ENCODE data around the gene CALM3.
A peak's percentile ranks its signal among the peaks of the same experiment; 100 is the strongest.

The CALM3 gene

DNA sequence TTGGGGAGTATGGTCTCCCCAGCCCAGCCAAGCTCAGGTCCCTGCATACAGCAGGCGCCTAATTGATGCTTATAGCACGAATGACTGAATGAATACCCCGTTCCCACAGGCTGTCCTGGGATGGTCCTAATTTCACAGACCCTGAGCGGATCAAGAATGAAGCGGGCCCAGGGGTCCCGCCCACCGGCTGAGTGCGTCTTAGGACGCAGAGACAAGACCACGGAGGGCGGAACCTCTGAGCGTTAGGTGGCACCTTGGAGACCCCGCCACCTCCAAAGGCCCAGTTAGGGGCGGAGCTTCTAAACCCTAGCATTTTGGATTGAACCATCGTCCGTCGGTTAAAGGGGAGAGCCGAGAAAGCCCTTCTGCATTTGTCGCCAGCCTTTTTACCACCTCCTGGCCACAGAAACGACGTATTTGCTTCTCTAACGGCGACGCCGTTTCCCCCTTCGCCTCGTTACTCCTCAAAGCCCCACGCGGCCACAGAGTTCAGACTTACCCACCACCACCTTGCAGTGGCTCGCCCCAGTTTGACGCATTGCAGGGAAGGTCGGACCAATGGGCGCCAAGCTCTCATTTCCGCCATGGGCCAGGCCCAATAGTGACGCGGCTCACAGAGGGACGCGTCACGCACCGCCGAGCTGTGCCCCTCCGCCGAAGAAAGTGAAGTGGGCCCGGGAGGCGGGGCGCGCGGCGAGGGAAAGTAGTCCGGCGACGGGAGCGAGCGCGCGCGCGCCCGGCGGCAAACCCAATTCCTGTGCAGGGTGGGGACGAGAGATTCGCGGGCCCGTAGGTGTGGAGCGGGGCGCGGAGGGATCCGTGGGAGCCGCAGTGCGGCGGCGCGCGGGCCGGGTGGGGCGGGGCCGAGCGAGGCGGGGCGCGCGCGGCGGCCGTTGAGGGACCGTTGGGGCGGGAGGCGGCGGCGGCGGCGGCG is 479 bp upstream of the CALM3 start:
- DNase-seq (ENCODE audit: low spot score) = peak; percentile 97

DNA sequence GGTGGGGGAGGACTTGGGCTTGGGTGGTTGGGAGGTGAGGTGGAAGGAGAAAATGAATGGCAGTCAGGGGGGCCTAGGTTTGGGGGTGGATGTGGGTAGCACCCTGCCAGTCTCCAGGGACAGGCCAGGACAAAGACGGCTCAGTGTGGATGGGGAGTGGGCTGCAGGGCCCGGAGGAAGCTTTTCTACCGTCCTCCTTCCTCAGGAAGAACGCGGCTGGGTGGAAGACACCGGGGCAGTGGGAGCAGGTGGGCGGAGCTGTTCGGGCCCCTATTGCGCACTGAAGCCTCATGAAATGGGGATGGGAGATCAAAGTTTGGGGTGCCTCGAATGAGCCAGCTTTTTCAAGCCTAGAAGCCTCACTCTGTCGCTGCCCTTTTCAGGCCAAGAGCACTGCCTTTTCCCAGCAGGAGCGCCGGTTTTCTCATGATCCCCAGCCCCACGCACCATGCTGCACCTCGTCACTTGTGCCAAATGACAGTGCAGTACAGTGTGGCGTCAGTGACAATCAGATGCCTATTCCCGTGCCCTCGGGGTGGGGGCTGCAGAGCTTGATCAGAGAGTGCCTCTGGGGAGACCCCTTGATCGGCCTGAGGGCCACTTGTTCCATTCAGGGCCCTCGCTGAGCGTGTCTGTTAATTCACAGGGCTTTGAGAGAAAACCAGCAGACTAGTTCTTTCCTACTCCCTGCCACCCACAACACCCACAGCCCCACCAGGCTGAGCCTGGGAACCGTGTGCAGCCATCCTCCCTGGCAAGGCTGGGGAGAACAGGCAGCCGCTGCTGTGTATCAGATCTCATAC is 1.5 kb downstream of the CALM3 start:
- peak; percentile 32 for DNase-seq (ENCODE audit: low spot score)

DNA sequence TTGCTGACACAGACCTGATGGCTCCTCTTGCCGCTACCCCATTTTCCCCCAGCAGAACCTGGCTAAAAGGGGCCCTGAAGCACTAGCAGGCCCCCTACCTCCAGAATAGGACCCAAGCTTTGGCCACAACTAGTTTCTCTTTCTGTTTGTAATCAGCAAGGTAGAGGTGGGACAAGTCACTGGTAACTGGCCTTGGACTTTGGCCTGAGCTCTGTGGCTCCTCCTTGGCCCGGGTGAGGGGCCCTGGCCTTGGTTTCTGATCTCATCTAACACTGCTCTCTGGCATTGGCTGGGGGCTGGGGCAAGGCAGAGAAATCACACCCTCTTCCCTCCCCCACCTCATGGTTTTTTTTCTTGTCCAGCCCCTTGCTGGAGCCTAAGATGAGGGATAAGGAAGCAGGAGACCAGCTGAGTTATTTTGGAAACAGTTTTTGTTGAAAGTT is 2.1 kb downstream of the CALM3 start:
- peak; percentile 11 for DNase-seq (ENCODE audit: low spot score)

DNA sequence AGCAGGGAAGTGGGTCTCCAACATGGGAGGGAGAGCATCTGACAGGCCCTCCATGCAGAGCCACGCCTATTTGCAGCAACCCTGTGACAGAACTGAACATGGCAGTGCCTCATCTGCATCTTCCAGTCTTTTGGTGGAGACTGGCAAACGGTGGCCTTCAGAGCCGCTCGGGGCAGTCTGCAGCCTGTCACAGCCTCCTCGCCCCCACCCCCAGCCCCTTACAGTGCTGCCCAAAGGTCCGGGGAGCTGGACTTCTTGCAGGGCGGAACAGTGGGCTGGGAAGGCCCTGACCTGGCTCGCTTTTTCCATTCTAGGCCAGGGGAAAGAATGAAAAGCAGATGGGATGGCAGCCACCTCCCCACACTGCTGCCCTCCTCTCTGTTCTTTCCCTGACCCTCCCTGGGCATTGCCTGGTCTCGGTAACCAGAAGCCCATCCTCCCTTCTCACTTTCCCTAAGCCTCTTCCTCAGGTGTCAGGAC is 2.7 kb downstream of the CALM3 start:
- DNase-seq (ENCODE audit: low spot score) = peak; percentile 11

DNA sequence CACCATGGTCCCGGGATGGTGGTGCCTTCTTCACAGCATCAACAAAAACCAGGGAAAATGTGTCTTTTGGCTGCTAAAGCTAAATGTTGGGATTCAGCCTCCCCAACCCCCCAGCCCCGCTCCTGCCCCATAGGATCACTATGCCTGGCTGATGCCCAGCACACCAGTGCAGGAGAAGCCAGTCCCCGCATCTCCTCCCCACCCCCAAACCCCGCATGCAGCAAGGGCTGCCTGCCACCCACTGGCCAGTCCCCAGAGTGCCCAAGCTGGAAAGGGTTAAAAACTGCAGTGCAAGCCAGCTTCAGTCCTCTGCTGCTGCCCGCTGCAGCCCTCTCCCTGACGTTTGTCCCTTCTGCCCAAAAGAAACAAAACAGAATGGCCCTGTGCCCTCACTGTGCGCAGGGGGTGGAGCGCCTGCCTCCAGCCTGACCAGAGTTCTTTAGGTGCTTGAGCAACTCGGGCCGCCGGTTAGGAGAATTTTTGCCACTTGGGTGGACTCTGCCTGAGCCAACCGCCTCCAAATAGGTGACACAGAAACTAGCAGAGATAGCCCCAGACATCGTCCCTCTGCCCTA is 3.7 kb downstream of the CALM3 start:
- no peak for DNase-seq (ENCODE audit: low spot score)

DNA sequence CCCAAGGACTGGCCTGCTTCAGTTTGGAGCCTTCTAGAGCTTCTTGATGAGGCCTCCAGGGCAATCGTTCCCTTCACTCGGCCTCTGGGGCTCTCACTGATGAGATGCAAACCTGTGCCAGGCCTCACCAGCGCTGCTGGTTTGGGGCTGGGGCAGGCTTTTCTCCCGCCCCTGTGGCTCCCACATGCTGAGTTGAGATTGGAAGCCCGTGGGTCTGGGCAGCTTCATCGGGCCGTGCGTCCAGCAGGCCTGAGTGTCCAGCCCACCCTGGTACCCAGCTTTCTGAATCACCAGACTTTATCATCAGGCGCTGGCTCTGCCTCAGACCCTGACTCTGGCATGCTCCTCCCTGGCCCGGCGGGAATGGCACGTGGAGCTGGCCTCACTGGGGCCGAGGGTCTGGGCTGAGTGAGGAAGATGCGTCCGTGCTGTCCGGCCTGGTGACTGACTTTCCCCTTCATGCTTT is 4.3 kb downstream of the CALM3 start:
- DNase-seq (ENCODE audit: low spot score) = no peak

DNA sequence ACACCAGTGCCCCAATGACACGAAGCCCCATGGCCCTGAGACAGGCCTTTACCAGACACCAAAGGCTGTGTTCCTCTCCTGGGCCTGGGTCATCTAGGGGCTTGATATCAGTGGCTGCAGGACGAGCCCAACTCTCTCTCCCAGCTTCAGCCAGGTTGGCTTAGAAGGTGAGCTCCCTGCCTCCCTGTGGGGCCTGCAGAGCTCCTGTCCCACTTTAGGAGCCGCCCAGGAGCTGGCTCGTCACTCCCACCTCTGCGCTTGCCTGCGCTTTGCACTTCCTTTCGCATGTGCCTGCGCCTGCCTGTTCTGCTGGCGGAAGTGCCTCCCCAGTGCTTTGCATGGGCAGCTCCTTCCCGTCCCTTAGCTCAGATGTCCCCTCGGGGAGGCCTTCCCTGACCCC is 4.9 kb downstream of the CALM3 start:
- DNase-seq (ENCODE audit: low spot score) = no peak

DNA sequence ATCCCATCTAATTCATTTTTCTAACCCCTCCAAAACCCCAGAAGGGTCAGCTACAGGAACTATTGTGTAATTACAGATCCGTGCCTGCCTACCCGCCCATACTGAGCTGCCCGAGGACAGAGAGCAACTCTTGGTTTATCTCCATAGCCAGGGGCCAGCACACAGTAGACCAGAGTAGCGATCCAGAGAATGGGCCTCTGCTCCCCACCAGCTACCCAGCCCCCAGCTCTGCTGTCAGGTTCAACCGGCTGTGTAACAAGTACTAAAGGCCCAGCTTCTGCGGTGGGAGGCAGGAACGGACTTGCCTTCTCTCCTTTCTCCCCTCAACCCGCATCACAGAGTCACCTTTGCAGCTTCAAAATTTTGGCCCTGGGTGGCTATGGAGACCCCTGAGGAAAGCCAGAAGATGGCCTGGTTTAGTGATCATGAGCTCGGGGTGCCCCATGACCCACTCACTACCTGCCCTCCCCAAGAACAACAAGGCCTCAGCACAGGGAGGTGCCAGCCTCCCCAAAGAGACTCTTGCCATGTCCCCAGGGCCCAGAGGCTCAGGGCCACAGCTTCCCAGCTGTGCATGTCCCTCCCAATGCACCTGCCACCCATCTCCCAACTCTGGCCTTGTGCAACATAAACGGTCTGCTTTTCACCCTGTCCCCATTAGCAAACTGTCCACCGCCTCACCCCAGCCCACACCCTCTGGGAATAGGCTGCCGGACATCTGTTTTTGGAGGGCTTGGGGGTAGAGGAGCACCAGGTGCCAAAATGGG is 5.7 kb downstream of the CALM3 start:
- DNase-seq (ENCODE audit: low spot score) = no peak

DNA sequence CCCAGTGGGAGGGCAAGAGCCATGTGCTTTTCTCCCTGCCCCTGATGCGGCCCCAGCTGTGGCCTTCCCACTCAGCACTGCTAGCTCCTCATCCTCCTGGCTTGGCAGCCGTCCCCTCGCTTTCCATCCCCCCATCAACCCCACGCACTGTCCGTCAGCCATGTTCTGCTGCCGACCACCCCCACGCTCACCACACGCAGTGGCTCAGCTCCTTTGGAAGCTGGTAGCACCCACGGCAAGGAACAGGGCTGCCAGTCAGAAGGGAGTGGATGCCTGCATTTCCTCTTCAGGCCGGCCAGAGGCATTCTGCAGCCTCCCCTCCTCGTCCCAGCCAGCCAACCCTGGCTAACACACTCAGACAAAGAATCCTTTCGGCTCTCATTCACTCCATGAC is 6.3 kb downstream of the CALM3 start:
- no peak for DNase-seq (ENCODE audit: low spot score)

DNA sequence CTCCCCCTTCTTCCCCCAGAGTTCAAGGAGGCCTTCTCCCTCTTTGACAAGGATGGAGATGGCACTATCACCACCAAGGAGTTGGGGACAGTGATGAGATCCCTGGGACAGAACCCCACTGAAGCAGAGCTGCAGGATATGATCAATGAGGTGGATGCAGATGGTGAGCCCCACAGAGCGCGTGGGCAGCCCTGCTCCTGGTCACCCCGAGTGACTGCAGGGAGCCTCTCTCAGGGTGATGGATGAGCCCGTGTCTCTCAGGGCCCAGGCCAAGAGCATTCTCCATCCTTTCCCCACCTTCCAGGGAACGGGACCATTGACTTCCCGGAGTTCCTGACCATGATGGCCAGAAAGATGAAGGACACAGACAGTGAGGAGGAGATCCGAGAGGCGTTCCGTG is 7.0 kb downstream of the CALM3 start:
- DNase-seq (ENCODE audit: low spot score) = no peak

DNA sequence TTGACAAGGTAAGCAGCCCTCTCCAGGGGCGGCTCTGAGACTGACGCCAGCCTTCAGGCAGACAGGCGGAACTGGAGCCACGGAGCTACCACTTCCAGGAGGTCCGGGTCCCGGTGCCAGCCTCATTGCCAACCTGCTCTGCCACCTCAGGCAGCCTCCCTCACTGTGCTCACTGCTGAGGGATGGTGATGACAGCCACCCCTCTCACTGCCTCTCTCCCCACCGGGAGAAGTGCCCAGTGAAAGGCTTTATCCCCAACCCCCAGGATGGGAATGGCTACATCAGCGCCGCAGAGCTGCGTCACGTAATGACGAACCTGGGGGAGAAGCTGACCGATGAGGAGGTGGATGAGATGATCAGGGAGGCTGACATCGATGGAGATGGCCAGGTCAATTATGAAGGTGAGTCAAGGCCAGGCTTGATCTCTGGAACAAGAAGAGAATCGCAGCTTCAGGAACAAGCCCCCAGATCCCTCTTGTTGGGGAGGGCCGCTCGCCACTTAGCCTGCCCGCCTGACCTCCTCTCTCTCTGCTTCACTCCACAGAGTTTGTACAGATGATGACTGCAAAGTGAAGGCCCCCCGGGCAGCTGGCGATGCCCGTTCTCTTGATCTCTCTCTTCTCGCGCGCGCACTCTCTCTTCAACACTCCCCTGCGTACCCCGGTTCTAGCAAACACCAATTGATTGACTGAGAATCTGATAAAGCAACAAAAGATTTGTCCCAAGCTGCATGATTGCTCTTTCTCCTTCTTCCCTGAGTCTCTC is 7.6 kb downstream of the CALM3 start:
- no peak for DNase-seq (ENCODE audit: low spot score)

DNA sequence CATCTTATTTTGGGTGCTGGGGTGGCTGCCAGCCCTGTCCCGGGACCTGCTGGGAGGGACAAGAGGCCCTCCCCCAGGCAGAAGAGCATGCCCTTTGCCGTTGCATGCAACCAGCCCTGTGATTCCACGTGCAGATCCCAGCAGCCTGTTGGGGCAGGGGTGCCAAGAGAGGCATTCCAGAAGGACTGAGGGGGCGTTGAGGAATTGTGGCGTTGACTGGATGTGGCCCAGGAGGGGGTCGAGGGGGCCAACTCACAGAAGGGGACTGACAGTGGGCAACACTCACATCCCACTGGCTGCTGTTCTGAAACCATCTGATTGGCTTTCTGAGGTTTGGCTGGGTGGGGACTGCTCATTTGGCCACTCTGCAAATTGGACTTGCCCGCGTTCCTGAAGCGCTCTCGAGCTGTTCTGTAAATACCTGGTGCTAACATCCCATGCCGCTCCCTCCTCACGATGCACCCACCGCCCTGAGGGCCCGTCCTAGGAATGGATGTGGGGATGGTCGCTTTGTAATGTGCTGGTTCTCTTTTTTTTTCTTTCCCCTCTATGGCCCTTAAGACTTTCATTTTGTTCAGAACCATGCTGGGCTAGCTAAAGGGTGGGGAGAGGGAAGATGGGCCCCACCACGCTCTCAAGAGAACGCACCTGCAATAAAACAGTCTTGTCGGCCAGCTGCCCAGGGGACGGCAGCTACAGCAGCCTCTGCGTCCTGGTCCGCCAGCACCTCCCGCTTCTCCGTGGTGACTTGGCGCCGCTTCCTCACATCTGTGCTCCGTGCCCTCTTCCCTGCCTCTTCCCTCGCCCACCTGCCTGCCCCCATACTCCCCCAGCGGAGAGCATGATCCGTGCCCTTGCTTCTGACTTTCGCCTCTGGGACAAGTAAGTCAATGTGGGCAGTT is 8.6 kb downstream of the CALM3 start:
- DNase-seq (ENCODE audit: low spot score) = no peak

DNA sequence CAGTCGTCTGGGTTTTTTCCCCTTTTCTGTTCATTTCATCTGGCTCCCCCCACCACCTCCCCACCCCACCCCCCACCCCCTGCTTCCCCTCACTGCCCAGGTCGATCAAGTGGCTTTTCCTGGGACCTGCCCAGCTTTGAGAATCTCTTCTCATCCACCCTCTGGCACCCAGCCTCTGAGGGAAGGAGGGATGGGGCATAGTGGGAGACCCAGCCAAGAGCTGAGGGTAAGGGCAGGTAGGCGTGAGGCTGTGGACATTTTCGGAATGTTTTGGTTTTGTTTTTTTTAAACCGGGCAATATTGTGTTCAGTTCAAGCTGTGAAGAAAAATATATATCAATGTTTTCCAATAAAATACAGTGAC is 9.3 kb downstream of the CALM3 start:
- DNase-seq (ENCODE audit: low spot score) = peak; percentile 3

DNA sequence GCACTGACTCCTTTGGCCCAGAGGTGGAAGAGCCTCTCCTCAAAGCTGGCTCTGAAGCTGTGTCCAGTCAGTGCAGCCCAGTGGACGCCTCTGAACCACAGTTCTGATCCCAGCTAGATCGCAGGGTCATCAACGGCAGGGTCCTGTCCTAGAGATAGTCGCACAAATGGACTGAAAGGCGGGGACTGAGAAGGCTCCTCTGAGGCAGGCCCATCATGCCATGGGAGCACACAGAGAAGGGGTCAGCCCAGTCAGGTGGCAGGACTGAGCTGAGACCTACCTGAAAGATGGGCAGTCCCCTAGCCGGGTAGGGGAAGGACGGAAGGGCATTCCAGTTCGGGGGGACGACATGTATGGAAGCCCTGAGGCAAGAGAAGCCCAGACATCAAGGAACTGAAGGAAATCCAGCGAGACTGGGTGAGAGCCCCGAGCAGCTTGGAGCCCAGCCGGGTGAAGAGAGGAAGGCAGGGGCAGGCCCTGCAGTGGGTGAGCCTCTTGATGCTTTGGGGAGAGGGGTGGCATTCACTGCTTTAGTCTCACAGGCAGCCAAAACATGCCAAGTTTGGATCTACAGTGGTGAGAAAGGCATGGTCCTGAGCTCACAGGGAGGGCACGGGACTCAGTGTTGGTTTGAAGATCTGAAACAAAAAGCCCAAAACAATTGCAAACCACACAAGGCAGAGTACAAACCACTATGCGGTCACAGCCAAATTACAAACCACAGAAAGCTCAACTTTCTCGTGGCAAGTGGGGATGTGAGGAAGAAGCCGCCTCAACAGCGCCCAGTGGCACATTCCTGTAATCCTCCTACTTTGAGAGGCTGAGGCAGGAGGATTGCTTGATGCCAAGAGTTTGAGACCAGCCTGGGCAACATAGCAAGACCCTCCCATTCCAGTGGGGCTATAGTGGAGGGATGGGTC is 10.0 kb downstream of the CALM3 start:
- DNase-seq (ENCODE audit: low spot score) = peak; percentile 20

DNA sequence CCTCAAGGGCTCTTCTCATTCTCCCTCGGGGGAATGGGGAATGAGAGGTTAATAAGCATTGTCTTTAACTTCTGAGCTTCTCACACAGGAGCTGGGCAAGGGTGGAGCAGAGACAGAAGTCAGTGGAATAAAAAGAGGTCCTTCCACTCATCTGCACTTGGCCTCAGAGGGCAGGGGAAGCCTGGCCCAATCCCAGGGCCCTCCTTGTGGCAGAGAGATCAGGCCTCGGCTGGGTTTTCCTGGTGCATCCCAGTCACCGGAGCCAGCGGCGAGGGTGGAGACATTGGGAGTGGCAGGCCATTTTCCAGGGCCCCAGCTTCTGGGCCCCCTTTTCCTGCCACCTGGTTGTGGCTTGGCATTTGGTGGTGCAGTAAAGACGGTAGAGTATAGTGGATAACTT is 10.6 kb downstream of the CALM3 start:
- DNase-seq (ENCODE audit: low spot score) = peak; percentile 5

DNA sequence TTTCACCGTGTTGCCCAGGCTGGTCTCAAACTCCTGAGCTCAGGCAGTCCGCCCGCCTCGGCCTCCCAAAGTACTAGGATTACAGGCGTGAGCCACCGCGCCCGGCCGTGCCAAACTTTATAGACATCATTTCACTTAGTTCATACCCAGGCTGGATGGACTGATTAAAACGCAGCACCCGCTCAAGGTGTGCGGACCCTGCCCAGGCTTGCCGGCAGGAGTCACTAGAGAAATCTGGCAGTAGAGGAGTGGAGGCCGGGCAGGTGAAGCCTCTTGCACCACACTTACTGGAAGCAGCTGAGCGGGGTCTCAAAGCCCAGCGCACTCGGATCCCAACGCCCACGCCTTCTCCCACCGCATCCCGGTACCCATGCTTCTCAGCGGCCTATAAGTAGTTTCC is 12.4 kb downstream of the CALM3 start:
- DNase-seq (ENCODE audit: low spot score) = no peak

DNA sequence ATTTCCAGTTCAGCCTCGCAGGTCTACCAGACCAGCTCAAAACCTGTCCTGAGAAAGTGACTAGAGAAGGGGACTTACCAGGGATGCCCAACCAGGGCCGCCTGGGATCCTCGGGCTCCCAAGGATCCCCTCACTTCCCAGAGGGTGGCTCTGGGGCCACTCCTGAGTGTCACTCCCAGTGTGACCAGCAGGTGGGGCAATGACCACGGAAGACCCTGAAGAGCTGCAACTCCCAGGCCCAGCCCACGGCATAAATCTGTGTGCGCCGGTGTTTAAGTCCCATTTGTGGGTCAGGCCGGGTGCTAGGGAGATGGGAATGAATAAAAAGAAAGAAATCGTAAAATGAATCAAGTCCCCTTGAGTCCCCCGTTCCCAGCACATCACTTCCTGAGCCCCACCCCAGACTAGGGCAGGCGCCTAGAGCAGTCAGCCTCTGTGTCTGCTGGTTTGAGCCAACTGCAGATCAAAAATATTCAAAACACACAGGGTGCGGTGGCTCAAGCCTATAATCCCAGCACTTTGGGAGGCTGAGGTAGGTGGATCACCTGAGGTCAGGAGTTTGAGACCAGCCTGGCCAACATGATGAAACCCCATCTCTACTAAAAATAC is 13.1 kb downstream of the CALM3 start:
- peak; percentile 85 for DNase-seq (ENCODE audit: low spot score)

DNA sequence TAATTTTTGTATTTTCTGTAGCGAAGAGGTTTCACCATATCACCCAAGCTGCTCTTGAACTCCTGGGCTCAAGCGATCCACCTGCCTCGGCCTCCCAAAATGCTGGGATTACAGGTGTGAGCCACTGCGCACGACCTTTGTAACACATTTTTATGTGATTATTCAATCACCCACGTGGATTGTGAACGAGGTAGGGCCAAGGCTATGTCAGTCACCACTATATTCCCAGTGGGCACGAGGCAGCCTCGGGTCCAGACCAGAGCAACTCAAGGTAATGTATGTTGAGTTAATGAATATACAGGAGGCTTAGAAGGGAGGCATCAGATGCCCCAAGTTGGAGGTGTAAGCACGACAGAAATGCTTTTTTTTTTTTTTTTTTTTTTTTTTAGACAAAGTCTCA is 14.8 kb downstream of the CALM3 start:
- DNase-seq (ENCODE audit: low spot score) = no peak

All from AG20443 (cell line).